ENCODE results near the gene VPS35L. TPM values are rescaled to one million over a fixed set of nuclear protein-coding genes. Genes with fewer than 3 reads are reported as not detected.

Gene VPS35L
- polyA plus RNA-seq, 1 experiment, result 67.1 TPM

DNA sequence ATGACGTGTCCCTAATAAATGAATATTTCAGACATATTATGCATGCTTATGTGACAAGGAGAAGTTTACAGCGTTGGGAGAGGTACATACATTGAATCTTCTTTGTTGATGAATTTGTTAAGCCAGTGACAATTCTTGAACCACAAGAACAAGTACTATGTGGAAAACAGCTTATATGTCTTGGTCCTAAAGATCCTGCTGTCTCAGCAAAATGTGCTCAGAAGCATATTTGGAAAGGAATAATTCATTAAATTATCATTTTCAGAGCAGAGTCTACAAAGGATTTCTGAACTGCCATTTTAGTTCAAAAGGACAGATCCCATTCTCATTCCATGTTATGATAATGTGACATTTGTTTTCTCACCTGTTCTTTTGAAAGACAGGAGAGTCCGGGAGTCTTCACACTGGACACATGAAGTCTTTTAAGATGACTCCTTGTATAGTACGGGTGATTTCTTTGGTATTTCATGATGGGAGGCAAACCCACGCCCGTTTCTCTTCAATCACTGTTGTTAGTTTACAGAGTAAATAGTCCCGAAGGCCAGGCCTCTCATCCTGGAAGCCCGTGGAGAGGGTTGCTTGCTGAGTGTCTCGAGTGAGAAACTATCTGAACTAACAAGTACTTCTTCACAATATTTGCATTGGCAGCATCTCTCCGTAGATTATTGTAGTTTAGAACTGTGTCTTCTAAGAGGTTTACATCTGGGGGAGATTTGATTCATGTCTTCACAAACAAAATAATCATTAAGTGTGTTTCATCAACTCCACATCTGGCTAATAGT, 26.7 kb downstream of the VPS35L start:
- no peak for DNase-seq (ENCODE audit: low read depth, low spot score)
- Histone ChIP-seq H3K4me3 (ENCODE audit: low read depth, low read length) (no peak overlapping the region), H3K9me3 (ENCODE audit: control insufficient read depth, insufficient read depth, low read length) (no peaks in the 10 kb centered on the region), H3K27me3 (ENCODE audit: control insufficient read depth, insufficient read depth, low read length) (no peaks in the 10 kb centered on the region), H3K27ac (ENCODE audit: low read depth, low read length) (no peak overlapping the region)
- POLR2A ChIA-PET, result no interaction called here
- TF ChIP-seq, protein P1, sequence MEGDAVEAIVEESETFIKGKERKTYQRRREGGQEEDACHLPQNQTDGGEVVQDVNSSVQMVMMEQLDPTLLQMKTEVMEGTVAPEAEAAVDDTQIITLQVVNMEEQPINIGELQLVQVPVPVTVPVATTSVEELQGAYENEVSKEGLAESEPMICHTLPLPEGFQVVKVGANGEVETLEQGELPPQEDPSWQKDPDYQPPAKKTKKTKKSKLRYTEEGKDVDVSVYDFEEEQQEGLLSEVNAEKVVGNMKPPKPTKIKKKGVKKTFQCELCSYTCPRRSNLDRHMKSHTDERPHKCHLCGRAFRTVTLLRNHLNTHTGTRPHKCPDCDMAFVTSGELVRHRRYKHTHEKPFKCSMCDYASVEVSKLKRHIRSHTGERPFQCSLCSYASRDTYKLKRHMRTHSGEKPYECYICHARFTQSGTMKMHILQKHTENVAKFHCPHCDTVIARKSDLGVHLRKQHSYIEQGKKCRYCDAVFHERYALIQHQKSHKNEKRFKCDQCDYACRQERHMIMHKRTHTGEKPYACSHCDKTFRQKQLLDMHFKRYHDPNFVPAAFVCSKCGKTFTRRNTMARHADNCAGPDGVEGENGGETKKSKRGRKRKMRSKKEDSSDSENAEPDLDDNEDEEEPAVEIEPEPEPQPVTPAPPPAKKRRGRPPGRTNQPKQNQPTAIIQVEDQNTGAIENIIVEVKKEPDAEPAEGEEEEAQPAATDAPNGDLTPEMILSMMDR (IDR thresholded peaks at IDR 0.05; ENCODE audit: low read depth, low read length), result no peak
- CTCF ChIA-PET, result no interaction called here

DNA sequence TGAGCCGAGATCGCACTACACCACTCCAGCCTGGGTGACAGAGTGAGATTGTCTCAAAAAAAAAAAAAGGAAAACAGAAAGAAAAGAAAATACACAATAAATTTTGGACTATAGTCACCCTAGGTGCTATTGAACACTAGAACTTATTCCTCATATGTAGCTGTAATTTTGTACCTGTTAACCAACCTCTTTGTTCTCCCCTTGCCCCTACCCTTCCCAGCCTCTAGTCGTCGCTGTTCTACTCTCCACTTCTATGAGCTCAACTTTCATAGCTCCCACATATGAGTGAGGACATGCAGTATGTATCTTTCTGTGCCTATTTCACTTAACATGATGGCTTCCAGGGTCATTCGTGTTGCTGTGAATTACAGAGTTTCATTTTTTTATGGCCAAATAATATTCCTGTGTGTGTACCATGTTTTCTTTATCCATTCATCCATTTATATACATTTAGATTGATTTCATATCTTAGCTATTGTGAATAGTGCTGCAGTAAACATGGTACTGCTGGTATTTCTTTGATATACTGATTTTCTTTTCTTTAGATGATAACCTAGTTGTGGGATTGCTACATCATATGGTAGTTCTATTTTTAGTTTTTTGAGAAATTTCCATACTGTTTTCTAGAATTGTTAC, 28.3 kb downstream of the VPS35L start:
- CTCF ChIA-PET, result interaction anchor here (0.6 to 3.5 kb wide), 46 partner anchors 9 to 498 kb away, joined by 3 to 99 read pairs (median 5); partner anchors contain the start of genes GPRC5B and VPS35L
- TF ChIP-seq, protein P1 (IDR thresholded peaks at IDR 0.05; ENCODE audit: low read depth, low read length), result peak; percentile 94
- peak; percentile 18 for DNase-seq (ENCODE audit: low read depth, low spot score)
- Histone ChIP-seq H3K4me3 (ENCODE audit: low read depth, low read length) (no peak overlapping the region), H3K27me3 (ENCODE audit: control insufficient read depth, insufficient read depth, low read length) (no peaks in the 10 kb centered on the region), H3K27ac (ENCODE audit: low read depth, low read length) (no peak overlapping the region), H3K9me3 (ENCODE audit: control insufficient read depth, insufficient read depth, low read length) (no peaks in the 10 kb centered on the region)
- POLR2A ChIA-PET, result interaction anchor here (0.9 kb wide), 1 partner anchor 301 kb away, joined by 4 read pairs; the partner anchor contains the start of gene GPRC5B

DNA sequence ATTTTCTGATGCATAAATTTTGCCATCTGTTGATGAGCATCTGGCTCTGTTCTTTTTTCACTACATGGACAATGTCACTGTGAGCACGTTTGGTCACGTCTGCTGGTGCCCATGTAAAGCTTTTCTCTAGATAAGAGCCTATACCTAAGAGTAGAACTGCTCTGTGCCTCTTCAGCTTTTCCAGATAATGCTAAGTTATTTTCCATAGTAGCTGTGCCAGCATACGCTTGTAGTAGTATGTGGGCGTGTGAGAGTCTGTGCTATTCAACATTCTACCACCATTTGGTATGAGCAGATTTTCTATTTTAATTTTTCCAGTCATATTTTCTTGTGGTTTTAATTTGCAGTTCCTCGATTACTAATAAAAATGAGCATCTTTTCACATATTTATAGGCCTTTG, 33.2 kb downstream of the VPS35L start:
- DNase-seq (ENCODE audit: low read depth, low spot score), result no peak
- H3K27ac ChIP-seq (ENCODE audit: low read depth, low read length), result no peak overlapping the region
- POLR2A ChIA-PET, result interaction anchor here (1.2 to 1.9 kb wide), 2 partner anchors 33 to 521 kb away, joined by 3 to 12 read pairs; partner anchors contain the start of genes COQ7 and VPS35L

DNA sequence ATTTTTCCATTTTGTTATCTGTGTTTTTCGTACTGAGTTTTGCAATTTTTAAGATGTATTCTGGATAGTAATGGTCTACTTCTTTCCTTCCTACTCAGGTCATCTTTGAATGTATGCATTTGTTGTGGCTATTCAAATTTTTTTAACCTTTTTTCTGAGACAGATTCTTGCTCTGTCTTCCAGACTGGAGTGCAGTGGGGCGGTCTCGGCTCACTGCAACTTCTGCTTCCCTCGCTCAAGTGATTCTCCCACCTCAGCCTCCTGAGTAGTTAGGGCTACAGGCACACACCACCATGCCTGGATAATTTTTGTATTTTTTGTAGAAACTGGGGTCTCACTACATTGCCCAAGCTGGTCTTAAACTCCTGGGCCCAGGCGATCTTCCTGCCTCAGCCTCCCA, 33.6 kb downstream of the VPS35L start:
- Histone ChIP-seq H3K27me3 (ENCODE audit: control insufficient read depth, insufficient read depth, low read length) (no peaks in the 10 kb centered on the region), H3K27ac (ENCODE audit: low read depth, low read length) (peak overlapping the region; percentile 68), H3K4me3 (ENCODE audit: low read depth, low read length) (no peak overlapping the region), H3K9me3 (ENCODE audit: control insufficient read depth, insufficient read depth, low read length) (no peaks in the 10 kb centered on the region)
- TF ChIP-seq, protein P1 (IDR thresholded peaks at IDR 0.05; ENCODE audit: low read depth, low read length), result no peak
- ChIA-PET CTCF (interaction anchor here (0.9 to 2.4 kb wide), 4 partner anchors 12 to 318 kb away, joined by 3 to 14 read pairs (median 7); partner anchors contain the start of gene VPS35L), POLR2A (interaction anchor here (0.8 to 1.9 kb wide), 4 partner anchors 34 to 522 kb away, joined by 3 to 12 read pairs (median 4); partner anchors contain the start of genes COQ7 and VPS35L)
- DNase-seq (ENCODE audit: low read depth, low spot score), result no peak

More for the DNA sequence above, 33.2 kb downstream of the VPS35L start:
- no peaks in the 10 kb centered on the region for H3K27me3 ChIP-seq (ENCODE audit: control insufficient read depth, insufficient read depth, low read length)
- TF ChIP-seq, protein P1 (IDR thresholded peaks at IDR 0.05; ENCODE audit: low read depth, low read length), result no peak
- CTCF ChIA-PET, result interaction anchor here (1.1 kb wide), 1 partner anchor 298 kb away, joined by 6 read pairs; no protein-coding TSS in a partner anchor
- H3K4me3 ChIP-seq (ENCODE audit: low read depth, low read length), result no peak overlapping the region
- H3K9me3 ChIP-seq (ENCODE audit: control insufficient read depth, insufficient read depth, low read length), result no peaks in the 10 kb centered on the region

Data from AG04450 (cell line).